GM19452 (cell line): ENCODE data around the gene SLC35C1.
"Not testable (repeated sequence)": the region's sequence is repeated elsewhere in the genome, so short reads cannot be mapped to it uniquely, and the experiment has no call there.

ENCODE experiments used
- ATAC-seq: cut with Tn5 transposase; IDR thresholded peaks from one replicate; pipeline ENCODE4 v1.9.1; 2021; ENCODE audit not compliant: unreplicated experiment

The SLC35C1 gene

GRCh38 chr11:45786272-45786671 lies 18.7 kb upstream of the SLC35C1 start:
- ATAC-seq = no peak

- no peak for ATAC-seq
Observed at GRCh38 chr11:45788887-45789286, 16.1 kb upstream of the SLC35C1 start.

GRCh38 chr11:45791524-45791923 lies 13.4 kb upstream of the SLC35C1 start:
- ATAC-seq = no peak

- no peak for ATAC-seq
Observed at GRCh38 chr11:45794169-45794568, 10.8 kb upstream of the SLC35C1 start.

GRCh38 chr11:45795379-45795778 lies 9.6 kb upstream of the SLC35C1 start:
- ATAC-seq = no peak

- ATAC-seq = no peak
Observed at GRCh38 chr11:45796461-45796861, 8.5 kb upstream of the SLC35C1 start.

- ATAC-seq = no peak
Observed at GRCh38 chr11:45798793-45799441, 6.0 kb upstream of the SLC35C1 start.

GRCh38 chr11:45799562-45799961 lies 5.4 kb upstream of the SLC35C1 start:
- ATAC-seq = no peak

- no peak for ATAC-seq
Observed at GRCh38 chr11:45800261-45800660, 4.7 kb upstream of the SLC35C1 start.

- no peak for ATAC-seq
Observed at GRCh38 chr11:45801723-45802315, 3.1 kb upstream of the SLC35C1 start.

GRCh38 chr11:45802531-45803317 lies 2.2 kb upstream of the SLC35C1 start:
- ATAC-seq = no peak

- ATAC-seq = peak; percentile 21
Observed at GRCh38 chr11:45803971-45804760, 783 bp upstream of the SLC35C1 start.

GRCh38 chr11:45805305-45806071 lies 539 bp downstream of the SLC35C1 start:
- peak; percentile 26 for ATAC-seq

GRCh38 chr11:45806072-45806933 lies 1.4 kb downstream of the SLC35C1 start:
- ATAC-seq = no peak

GRCh38 chr11:45806937-45807791 lies 2.2 kb downstream of the SLC35C1 start:
- ATAC-seq = no peak

- no peak for ATAC-seq
Observed at GRCh38 chr11:45807792-45808238, 2.9 kb downstream of the SLC35C1 start.

GRCh38 chr11:45808427-45808826 lies 3.5 kb downstream of the SLC35C1 start:
- ATAC-seq = not testable (repeated sequence)
